ENCODE data around the gene SDHAF3. TPM values are rescaled to one million over a fixed set of nuclear protein-coding genes. Genes with fewer than 3 reads are reported as not detected.
"Not testable (repeated sequence)": the region's sequence is repeated elsewhere in the genome, so short reads cannot be mapped to it uniquely, and the experiment has no call there.

Gene SDHAF3
- total RNA-seq = 10 to 100 TPM in 3 of 4 donors, 1 to 10 TPM in 1; 6.4 to 20.8 (median 11.3) TPM

GRCh38 chr7:97117372-97118188 lies at the start of gene SDHAF3:
Gene SDHAF3, plus strand, starts transcription at chr7:97117698. Its CDS starts 26 bp downstream, at chr7:97117724.
- H3K4me1 ChIP-seq = peaks cover 7 to 11% of the 10 kb centered on the region in 2 donors
- H3K4me3 ChIP-seq (replicated peaks in 1 of 3) = peak within 1 kb of the TSS; percentile 7 to 58 (median 33)
- DNase-seq = peak; percentile 97 to 98
- no peaks in the 10 kb centered on the region for H3K27me3 ChIP-seq
- peak within 1 kb of the TSS in 2 of 3 donors; percentile 46 to 73 for H3K27ac ChIP-seq
- TF ChIP-seq CTCF (IDR thresholded peaks at IDR 0.05) (peak in 1 of 6 experiments; percentile 8), POLR2A (IDR thresholded peaks at IDR 0.05) (peak in 1 of 2 donors; percentile 73)
- 1 to 2% methylated on average over 24 to 26 of the region's 59 CpGs for WGBS, 2 donors
- H3K36me3 ChIP-seq = no peaks in the 10 kb centered on the region
- intact Hi-C loops (cut with DNase I) = no loop called here
- H3K9me3 ChIP-seq = no peaks in the 10 kb centered on the region

GRCh38 chr7:97072025-97072424 lies 45.5 kb upstream of the SDHAF3 start:
- H3K4me3 ChIP-seq (replicated peaks in 1 of 3); H3K27me3 ChIP-seq; H3K4me1 ChIP-seq; DNase-seq; H3K36me3 ChIP-seq; H3K9me3 ChIP-seq; intact Hi-C loops (cut with DNase I); H3K27ac ChIP-seq: not testable (repeated sequence)
- 66 to 73% methylated on average over 2 of the region's 2 CpGs for WGBS, 2 donors

GRCh38 chr7:97075928-97076327 lies 41.6 kb upstream of the SDHAF3 start:
- TF ChIP-seq POLR2A (IDR thresholded peaks at IDR 0.05) (no peak), CTCF (IDR thresholded peaks at IDR 0.05) (no peak)
- no peak overlapping the region for H3K4me3 ChIP-seq (replicated peaks in 1 of 3)
- H3K27me3 ChIP-seq = no peaks in the 10 kb centered on the region
- no peak overlapping the region for H3K27ac ChIP-seq
- no peak for DNase-seq
- H3K9me3 ChIP-seq = no peaks in the 10 kb centered on the region
- no peaks in the 10 kb centered on the region for H3K4me1 ChIP-seq
- intact Hi-C loops (cut with DNase I) = no loop called here
- WGBS, 2 donors = 63 to 82% methylated on average over 7 of the region's 7 CpGs
- H3K36me3 ChIP-seq = no peaks in the 10 kb centered on the region

- no peaks in the 10 kb centered on the region for H3K9me3 ChIP-seq
- no peak overlapping the region for H3K4me3 ChIP-seq (replicated peaks in 1 of 3)
- WGBS, 2 donors = 72 to 73% methylated on average over 9 of the region's 9 CpGs
- H3K27ac ChIP-seq = no peak overlapping the region
- DNase-seq = no peak
- no peaks in the 10 kb centered on the region for H3K4me1 ChIP-seq
- H3K27me3 ChIP-seq = no peaks in the 10 kb centered on the region
- H3K36me3 ChIP-seq = no peaks in the 10 kb centered on the region
- intact Hi-C loops (cut with DNase I) = no loop called here
- TF ChIP-seq CTCF (IDR thresholded peaks at IDR 0.05) (no peak), POLR2A (IDR thresholded peaks at IDR 0.05) (no peak)
Observed at GRCh38 chr7:97078023-97078969, 39.2 kb upstream of the SDHAF3 start.

- no peaks in the 10 kb centered on the region for H3K27me3 ChIP-seq
- H3K4me1 ChIP-seq = no peaks in the 10 kb centered on the region
- H3K4me3 ChIP-seq (replicated peaks in 1 of 3) = no peak overlapping the region
- no peak for DNase-seq
- intact Hi-C loops (cut with DNase I) = no loop called here
- no peaks in the 10 kb centered on the region for H3K36me3 ChIP-seq
- 87 to 95% methylated on average over 4 of the region's 4 CpGs for WGBS, 2 donors
- TF ChIP-seq CTCF (IDR thresholded peaks at IDR 0.05) = no peak
- TF ChIP-seq POLR2A (IDR thresholded peaks at IDR 0.05) = no peak
- no peaks in the 10 kb centered on the region for H3K9me3 ChIP-seq
- no peak overlapping the region for H3K27ac ChIP-seq
Observed at GRCh38 chr7:97079300-97079699, 38.2 kb upstream of the SDHAF3 start.

All from thyroid gland (tissue), 4 donors.